GM12891 (cell line): ENCODE measurements around the gene ANKRD10. TPM values are rescaled to one million over a fixed set of nuclear protein-coding genes. Genes with fewer than 3 reads are reported as not detected.
A peak's percentile ranks its signal among the peaks of the same experiment; 100 is the strongest.
"Not testable (repeated sequence)": the region's sequence is repeated elsewhere in the genome, so short reads cannot be mapped to it uniquely, and the experiment has no call there.

Source experiments
- DNase-seq: peaks from one replicate; pipeline ENCODE4 v3.0.0; 2011; ENCODE audit warnings: low spot score; ENCODE audit not compliant: insufficient read length
- FAIRE-seq: peaks from 2 replicates; lab custom pipeline; 2011; peaks lifted over from hg19 to GRCh38; lab: Jason Lieb, UNC
- PAX5 ChIP-seq: IDR thresholded peaks from 2 replicates; pipeline ENCODE4 v1.6.1; 2011; ENCODE audit warnings: low read length, moderate library complexity, mild to moderate bottlenecking; ENCODE audit not compliant: insufficient read depth, severe bottlenecking
- POLR2A ChIP-seq: IDR thresholded peaks from 2 replicates; pipeline ENCODE4 v1.6.1; 2011; ENCODE audit warnings: low read depth, low read length, control low read depth
- POLR2AphosphoS5 ChIP-seq: IDR thresholded peaks from 2 replicates; pipeline ENCODE4 v1.6.1; 2011; ENCODE audit warnings: low read depth, low read length, control low read depth
- POU2F2 ChIP-seq: IDR thresholded peaks from 2 replicates; pipeline ENCODE4 v1.6.1; 2011; ENCODE audit warnings: low read depth, mild to moderate bottlenecking, control low read depth, low read length, moderate library complexity
- SPI1 ChIP-seq: IDR thresholded peaks from 2 replicates; pipeline ENCODE4 v1.6.1; 2011; ENCODE audit warnings: low read depth, low read length, control low read depth
- TAF1 ChIP-seq: IDR thresholded peaks from 2 replicates; pipeline ENCODE4 v1.6.1; 2011; ENCODE audit warnings: low read depth, low read length, control low read depth
- polyA plus RNA-seq: library from polyadenylated mRNA; unstranded; fragments of >200 nt; gene quantifications from one replicate; pipeline ENCODE4 v1.2.1, GENCODE V29; 2012; ENCODE audit warnings: low read depth, missing spikeins, inconsistent platforms; ENCODE audit not compliant: missing spikeins

ANKRD10 gene
- polyA plus RNA-seq: 52.8 TPM

GRCh38 chr13:110915057-110915873 is at the start of gene ANKRD10:
TSS of gene ANKRD10 (minus strand) at chr13:110915069. CDS start at chr13:110914934, 135 bp downstream.
- DNase-seq (peak; percentile 92), FAIRE-seq (no peak)
- TF ChIP-seq SPI1 (no peak), POLR2A (peak; percentile 51; the same call in 1 of the 2 replicates), PAX5 (no peak), POU2F2 (peak; percentile 53), TAF1 (peak; percentile 41; the same call in 1 of the 2 replicates), POLR2AphosphoS5 (peak; percentile 57; the same call in 1 of the 2 replicates)

- DNase-seq (no peak), FAIRE-seq (no peak)
- TF ChIP-seq POLR2A: no peak
- no peak for TF ChIP-seq PAX5
- TF ChIP-seq SPI1: no peak
- no peak for TF ChIP-seq POU2F2
- TF ChIP-seq POLR2AphosphoS5: no peak
- TF ChIP-seq TAF1: no peak
These were observed 49.6 kb upstream of the ANKRD10 start for GRCh38 chr13:110964229-110965037.

- no peak for FAIRE-seq
- no peak for DNase-seq
- TF ChIP-seq SPI1: no peak
- TF ChIP-seq TAF1: no peak
- no peak for TF ChIP-seq PAX5
- no peak for TF ChIP-seq POLR2A
- TF ChIP-seq POLR2AphosphoS5: no peak
- TF ChIP-seq POU2F2: no peak
These were observed 48.7 kb upstream of the ANKRD10 start for GRCh38 chr13:110963554-110963970.

GRCh38 chr13:110961959-110962358 is 47.1 kb upstream of the ANKRD10 start:
- TF ChIP-seq TAF1 (no peak), POLR2A (no peak), POLR2AphosphoS5 (no peak), SPI1 (no peak), POU2F2 (no peak)
- DNase-seq: no peak
- no peak for FAIRE-seq

- TF ChIP-seq POLR2AphosphoS5: no peak
- no peak for TF ChIP-seq POU2F2
- TF ChIP-seq SPI1: no peak
- TF ChIP-seq TAF1: no peak
- TF ChIP-seq POLR2A: no peak
- no peak for TF ChIP-seq PAX5
- FAIRE-seq (no peak), DNase-seq (no peak)
These were observed 45.3 kb upstream of the ANKRD10 start for GRCh38 chr13:110960204-110960603.

GRCh38 chr13:110957931-110958330 is 43.1 kb upstream of the ANKRD10 start:
- FAIRE-seq (no peak), DNase-seq (no peak)
- TF ChIP-seq POLR2AphosphoS5 (no peak), PAX5 (no peak), TAF1 (no peak), POLR2A (no peak), SPI1 (no peak), POU2F2 (no peak)

GRCh38 chr13:110957181-110957884 is 42.5 kb upstream of the ANKRD10 start:
- no peak for FAIRE-seq
- TF ChIP-seq POLR2A (no peak), POU2F2 (no peak), POLR2AphosphoS5 (no peak), TAF1 (no peak), PAX5 (no peak), SPI1 (no peak)
- DNase-seq: no peak

GRCh38 chr13:110956216-110956615 is 41.3 kb upstream of the ANKRD10 start:
- FAIRE-seq, DNase-seq: not testable (repeated sequence)

- not testable (repeated sequence) for DNase-seq, FAIRE-seq
These were observed 40.7 kb upstream of the ANKRD10 start for GRCh38 chr13:110955608-110956007.

- DNase-seq, FAIRE-seq: not testable (repeated sequence)
These were observed 40.2 kb upstream of the ANKRD10 start for GRCh38 chr13:110955072-110955503.

GRCh38 chr13:110954533-110954920 is 39.7 kb upstream of the ANKRD10 start:
- not testable (repeated sequence) for DNase-seq, FAIRE-seq
